SK-N-SH (cell line): ENCODE measurements around the gene CFI. TPM values are rescaled to one million over a fixed set of nuclear protein-coding genes. Genes with fewer than 3 reads are reported as not detected.

Experiments used
- CTCF ChIA-PET: fragments of 300-600, 350-600 bp; formaldehyde crosslinking; extraction: SDS; loops from one replicate; lab custom pipeline; 2021; lab: Yijun Ruan, JAX
- POLR2A ChIA-PET: fragments of 350-600 bp; sonication (Branson Sonifier 250); formaldehyde crosslinking; extraction: SDS; loops from one replicate; lab custom pipeline; 2020; ENCODE audit warnings: antibody characterized with exemption, inconsistent platforms; lab: Yijun Ruan, JAX
- DNase-seq: peaks from one replicate; pipeline ENCODE4 v3.0.0; 2012
- H2AFZ ChIP-seq: fragments of 200-600 bp; sonication (generic); 2 replicates; pipeline ENCODE4 v1.8.1; 2016; ENCODE audit warnings: antibody characterized with exemption, mild to moderate bottlenecking, low read depth
- H3F3A ChIP-seq: fragments of 200-600 bp; sonication (generic); replicated peaks from 2 replicates; pipeline ENCODE3; 2016; ENCODE audit warnings: antibody characterized with exemption, mild to moderate bottlenecking; ENCODE audit not compliant: insufficient read depth
- H3K27ac ChIP-seq, 2 experiments: fragments of 200-500 bp in 1 of 2; fragments of 200-600 bp in 1 of 2; sonication (Bioruptor generic) in 1 of 2; sonication (generic), shearing (Covaris generic) in 1 of 2; 2 replicates each; pipeline versions ENCODE4 v1.5.1 to v1.6.1; 2014 to 2016; ENCODE audit warnings: low read depth in 2 of 2, inconsistent platforms in 1 of 2, low read length in 1 of 2, mild to moderate bottlenecking in 1 of 2, mixed read lengths in 1 of 2
- H3K27me3 ChIP-seq: fragments of 200-600 bp; sonication (generic), shearing (Covaris generic); 2 replicates; pipeline ENCODE4 v1.6.1; 2016; ENCODE audit warnings: mixed run types; ENCODE audit not compliant: insufficient read depth
- H3K36me3 ChIP-seq, 2 experiments: fragments of 200-500 bp in 1 of 2; fragments of 200-600 bp in 1 of 2; sonication (Bioruptor generic) in 1 of 2; sonication (generic) in 1 of 2; replicated peaks in 1 of 2; 2 replicates each; pipeline versions ENCODE3 to v1.5.1; 2014 to 2016; ENCODE audit warnings: low read length in 1 of 2, mild to moderate bottlenecking in 1 of 2; ENCODE audit not compliant: insufficient read depth in 2 of 2, control insufficient read depth in 1 of 2
- H3K4me1 ChIP-seq, 2 experiments: fragments of 200-500 bp in 1 of 2; fragments of 200-600 bp in 1 of 2; sonication (Bioruptor generic) in 1 of 2; sonication (generic), shearing (Covaris generic) in 1 of 2; 2 replicates each; pipeline versions ENCODE4 v1.5.1 to v1.6.1; 2014 to 2016; ENCODE audit warnings: low read depth in 1 of 2, low read length in 1 of 2, mixed run types in 1 of 2; ENCODE audit not compliant: insufficient read depth in 2 of 2, control insufficient read depth in 1 of 2
- H3K4me2 ChIP-seq: fragments of 200-600 bp; sonication (generic), shearing (Covaris generic); 2 replicates; pipeline ENCODE4 v1.6.1; 2017; ENCODE audit warnings: mixed run types
- H3K4me3 ChIP-seq, 2 experiments: fragments of 200-500 bp in 1 of 2; fragments of 200-600 bp in 1 of 2; sonication (Bioruptor generic) in 1 of 2; sonication (generic), shearing (Covaris generic) in 1 of 2; 2 replicates each; pipeline versions ENCODE4 v1.5.1 to v1.8.1; 2014 to 2016; ENCODE audit warnings: low read depth in 2 of 2, inconsistent platforms in 1 of 2, low read length in 1 of 2, mild to moderate bottlenecking in 1 of 2, mixed read lengths in 1 of 2, moderate library complexity in 1 of 2
- H3K79me2 ChIP-seq: fragments of 200-600 bp; sonication (generic); 2 replicates; pipeline ENCODE4 v1.8.1; 2017; ENCODE audit warnings: mild to moderate bottlenecking; ENCODE audit not compliant: insufficient read depth
- H3K9ac ChIP-seq: fragments of 200-600 bp; sonication (generic); 2 replicates; pipeline ENCODE4 v1.6.1; 2017; ENCODE audit warnings: mixed run types
- H3K9me2 ChIP-seq: fragments of 200-600 bp; sonication (generic); 2 replicates; pipeline ENCODE4 v1.6.1; 2017; ENCODE audit warnings: mixed run types
- H3K9me3 ChIP-seq: fragments of 200-600 bp; sonication (generic); 2 replicates; pipeline ENCODE4 v1.6.1; 2017; ENCODE audit warnings: mixed run types, mild to moderate bottlenecking, moderate library complexity
- H4K20me1 ChIP-seq: fragments of 200-600 bp; sonication (generic); 2 replicates; pipeline ENCODE4 v1.6.1; 2017; ENCODE audit warnings: mild to moderate bottlenecking, mixed run types; ENCODE audit not compliant: insufficient read depth
- CHD2 ChIP-seq: fragments of 150-350 bp; IDR thresholded peaks from 2 replicates; pipeline ENCODE4 v1.6.1; 2018; ENCODE audit warnings: low read length; ENCODE audit not compliant: partially characterized antibody
- CTCF ChIP-seq: fragments of 200-600 bp; sonication (generic); IDR thresholded peaks from 2 replicates; pipeline ENCODE4 v1.6.1; 2017; ENCODE audit warnings: antibody characterized with exemption, mild to moderate bottlenecking, moderate library complexity
- ELF1 ChIP-seq: IDR thresholded peaks from 2 replicates; pipeline ENCODE4 v1.4.0; 2012
- EZH2phosphoT487 ChIP-seq: fragments of 200-600 bp; sonication (generic); IDR thresholded peaks from 2 replicates; pipeline ENCODE4 v1.6.1; 2017; ENCODE audit warnings: low read depth, mixed run types, mild to moderate bottlenecking, antibody characterized with exemption, moderate library complexity, borderline replicate concordance
- FOXJ3 ChIP-seq: sonication (generic); formaldehyde crosslinking; IDR thresholded peaks from 2 replicates; pipeline ENCODE4 v1.5.1; 2020; ENCODE audit warnings: mild to moderate bottlenecking, missing genetic modification reagents
- FOXM1 ChIP-seq: IDR thresholded peaks from 2 replicates; pipeline ENCODE4 v1.4.0; 2012; ENCODE audit warnings: low read depth, mild to moderate bottlenecking
- GABPA ChIP-seq: IDR thresholded peaks from 2 replicates; pipeline ENCODE4 v1.4.0; 2012; ENCODE audit warnings: low read depth, mild to moderate bottlenecking
- JUND ChIP-seq: IDR thresholded peaks from 2 replicates; pipeline ENCODE4 v1.4.0; 2012
- MAX ChIP-seq: IDR thresholded peaks from 2 replicates; pipeline ENCODE4 v1.4.0; 2012; ENCODE audit warnings: low read depth
- RAD21 ChIP-seq: IDR thresholded peaks from 2 replicates; pipeline ENCODE4 v1.6.1; 2012; ENCODE audit warnings: mild to moderate bottlenecking, low read length
- REST ChIP-seq: IDR thresholded peaks from 2 replicates; pipeline ENCODE4 v1.6.1; 2012; ENCODE audit warnings: mild to moderate bottlenecking, low read depth, low read length, moderate library complexity
- RXRA ChIP-seq: IDR thresholded peaks from 2 replicates; pipeline ENCODE4 v1.4.0; 2012; ENCODE audit warnings: low read depth, mild to moderate bottlenecking, borderline replicate concordance
- SMC3 ChIP-seq: IDR thresholded peaks from 2 replicates; pipeline ENCODE4 v1.6.1; 2012; ENCODE audit warnings: low read depth, low read length, improper control_type of control experiment
- TEAD4 ChIP-seq: IDR thresholded peaks from 2 replicates; pipeline ENCODE4 v1.4.0; 2012; ENCODE audit warnings: mild to moderate bottlenecking, borderline replicate concordance; ENCODE audit not compliant: insufficient read depth
- USF2 ChIP-seq: fragments of 150-350 bp; IDR thresholded peaks from 2 replicates; pipeline ENCODE4 v1.6.1; 2017; ENCODE audit warnings: antibody characterized with exemption, low read length, low read depth, borderline replicate concordance
- WGBS: methylation state at CpG from one replicate; pipeline ENCODE4 v1.1.6; 2017; ENCODE audit warnings: low lambda C conversion rate; 5-methylcytosine and 5-hydroxymethylcytosine counted together
- polyA plus RNA-seq, 3 experiments: library from polyadenylated mRNA; depleted of rRNA; stranded (reverse); fragments of >200 nt; gene quantifications; 2 replicates each; pipeline ENCODE4 v1.2.3, GENCODE V29; 2012

CFI gene
- polyA plus RNA-seq, 1 of the 3 experiments (the other 2 are of a cell fraction), result 19.6 TPM

GRCh38 chr4:109723110-109723509, 78.7 kb downstream of the CFI start:
- WGBS, result 96% methylated on average over 2 of the region's 2 CpGs
- ChIA-PET CTCF (interaction anchor here (0.6 to 1.3 kb wide), 2 partner anchors 12 to 33 kb away, joined by 3 read pairs; no protein-coding TSS in a partner anchor), POLR2A (no interaction called here)
- Histone ChIP-seq H3K9me2 (no peaks in the 10 kb centered on the region), H3K27ac (no peak overlapping the region), H3K4me2 (no peak overlapping the region), H3K4me3 (no peak overlapping the region), H3K79me2 (peaks cover 7% of the 10 kb centered on the region; the same call in 1 of the 2 replicates), H3K9ac (no peak overlapping the region), H3K36me3 (peaks cover 2 to 6% of the 10 kb centered on the region in 2 experiments), H3K4me1 (no peaks in the 10 kb centered on the region), H2AFZ (no peak overlapping the region), H3K27me3 (no peaks in the 10 kb centered on the region), H4K20me1 (no peaks in the 10 kb centered on the region), H3F3A (no peaks in the 10 kb centered on the region), H3K9me3 (no peaks in the 10 kb centered on the region)
- TF ChIP-seq REST (no peak), FOXJ3 (CRISPR knock-in tag) (no peak), MAX (no peak), GABPA (no peak)
- no peak for DNase-seq

GRCh38 chr4:109722357-109722756, 79.4 kb downstream of the CFI start:
- Histone ChIP-seq H2AFZ (no peak overlapping the region), H3F3A (no peaks in the 10 kb centered on the region), H3K4me3 (no peak overlapping the region; a peak in 1 of 4 replicates), H4K20me1 (no peaks in the 10 kb centered on the region), H3K4me2 (no peak overlapping the region), H3K27me3 (no peaks in the 10 kb centered on the region), H3K4me1 (no peaks in the 10 kb centered on the region), H3K9me2 (no peaks in the 10 kb centered on the region), H3K36me3 (peaks cover 3 to 9% of the 10 kb centered on the region in 2 experiments), H3K27ac (no peak overlapping the region), H3K9ac (no peak overlapping the region), H3K9me3 (no peaks in the 10 kb centered on the region), H3K79me2 (no peaks in the 10 kb centered on the region)
- no peak for DNase-seq
- ChIA-PET CTCF (interaction anchor here (1.3 kb wide), 1 partner anchor 11 kb away, joined by 3 read pairs; no protein-coding TSS in a partner anchor), POLR2A (no interaction called here)
- no peak for TF ChIP-seq EZH2phosphoT487
- no peak for TF ChIP-seq FOXM1
- no peak for TF ChIP-seq SMC3
- TF ChIP-seq, all 33 proteins: peak for 0

- Histone ChIP-seq H3K27ac (no peak overlapping the region), H3K79me2 (no peaks in the 10 kb centered on the region), H3K9me3 (no peaks in the 10 kb centered on the region), H3K27me3 (no peaks in the 10 kb centered on the region), H3K4me1 (no peaks in the 10 kb centered on the region), H3K4me3 (no peak overlapping the region), H3K9ac (no peak overlapping the region), H3K36me3 (peaks cover 12 to 16% of the 10 kb centered on the region in 2 experiments), H3K4me2 (no peak overlapping the region), H3K9me2 (no peaks in the 10 kb centered on the region), H3F3A (no peaks in the 10 kb centered on the region), H2AFZ (no peak overlapping the region), H4K20me1 (no peaks in the 10 kb centered on the region)
- WGBS, result 86% methylated on average over 7 of the region's 7 CpGs
- POLR2A ChIA-PET, result no interaction called here
- DNase-seq, result no peak
- CTCF ChIA-PET, result no interaction called here
- TF ChIP-seq RXRA (no peak), RAD21 (no peak), TEAD4 (no peak), CHD2 (no peak), ELF1 (no peak), USF2 (no peak), EZH2phosphoT487 (no peak), JUND (peak; percentile 35; the same call in 1 of the 2 replicates), CTCF (no peak)
These were observed 80.8 kb downstream of the CFI start for GRCh38 chr4:109721033-109721432.
